GM18505 (cell line): ENCODE results near the gene PTPRN2.
"Not testable (repeated sequence)": the region's sequence is repeated elsewhere in the genome, so short reads cannot be mapped to it uniquely, and the experiment has no call there.

ENCODE experiments used
- ATAC-seq: cut with Tn5 transposase; IDR thresholded peaks from one replicate; pipeline ENCODE4 v1.9.1; 2021; ENCODE audit not compliant: unreplicated experiment
- POLR2A ChIP-seq: IDR thresholded peaks from 4 replicates; pipeline ENCODE4 v1.6.1; 2011; ENCODE audit warnings: borderline replicate concordance; ENCODE audit not compliant: insufficient read depth, insufficient read length; ENCODE audit errors: extremely low read depth

The PTPRN2 gene

DNA sequence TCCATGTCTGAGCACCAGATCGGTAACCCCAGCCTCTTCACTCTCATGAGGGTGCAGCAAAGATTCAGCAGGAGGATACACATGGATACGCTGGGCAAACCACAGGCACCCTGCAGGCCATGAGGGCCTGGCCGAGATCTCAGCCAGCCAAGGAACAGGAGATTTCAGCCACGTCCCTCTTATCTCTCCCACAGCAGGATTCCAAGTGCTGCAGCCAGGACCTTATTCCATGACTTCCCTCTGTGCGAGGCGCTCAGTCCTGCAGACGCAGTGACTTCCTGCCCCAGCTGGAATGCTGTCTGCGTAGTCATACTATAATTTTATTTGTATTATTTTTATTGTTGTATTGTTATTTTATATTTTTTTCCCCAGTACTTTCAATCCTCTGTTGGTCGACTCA lies 66.8 kb downstream of the PTPRN2 start:
- TF ChIP-seq POLR2A: no peak
- ATAC-seq: no peak

DNA sequence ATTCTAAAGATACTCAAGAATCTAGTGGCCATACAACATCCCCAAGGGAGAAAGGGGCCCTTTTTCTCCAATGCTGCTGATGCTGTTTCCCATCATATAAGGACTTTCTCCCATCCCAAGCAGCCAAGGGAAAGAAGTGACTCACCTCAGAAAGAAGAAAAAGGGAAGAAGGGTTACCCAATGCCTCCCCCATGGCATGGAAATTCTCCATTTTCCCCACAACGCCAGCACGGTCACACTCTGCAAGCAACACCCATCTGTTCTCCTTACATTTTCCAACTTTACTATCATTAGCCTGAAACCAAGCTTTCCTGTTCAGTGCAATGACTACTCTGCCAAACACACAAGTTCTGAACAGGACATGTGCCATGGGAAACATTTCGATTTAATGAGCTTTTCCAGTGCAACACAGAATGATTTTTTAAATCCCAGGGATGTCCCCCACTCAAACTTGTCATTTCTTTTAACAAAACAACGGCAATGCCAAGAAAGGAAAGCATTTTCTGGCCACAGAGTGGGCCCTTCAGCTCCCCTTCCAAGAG lies 67.9 kb downstream of the PTPRN2 start:
- ATAC-seq: no peak
- TF ChIP-seq POLR2A: no peak

DNA sequence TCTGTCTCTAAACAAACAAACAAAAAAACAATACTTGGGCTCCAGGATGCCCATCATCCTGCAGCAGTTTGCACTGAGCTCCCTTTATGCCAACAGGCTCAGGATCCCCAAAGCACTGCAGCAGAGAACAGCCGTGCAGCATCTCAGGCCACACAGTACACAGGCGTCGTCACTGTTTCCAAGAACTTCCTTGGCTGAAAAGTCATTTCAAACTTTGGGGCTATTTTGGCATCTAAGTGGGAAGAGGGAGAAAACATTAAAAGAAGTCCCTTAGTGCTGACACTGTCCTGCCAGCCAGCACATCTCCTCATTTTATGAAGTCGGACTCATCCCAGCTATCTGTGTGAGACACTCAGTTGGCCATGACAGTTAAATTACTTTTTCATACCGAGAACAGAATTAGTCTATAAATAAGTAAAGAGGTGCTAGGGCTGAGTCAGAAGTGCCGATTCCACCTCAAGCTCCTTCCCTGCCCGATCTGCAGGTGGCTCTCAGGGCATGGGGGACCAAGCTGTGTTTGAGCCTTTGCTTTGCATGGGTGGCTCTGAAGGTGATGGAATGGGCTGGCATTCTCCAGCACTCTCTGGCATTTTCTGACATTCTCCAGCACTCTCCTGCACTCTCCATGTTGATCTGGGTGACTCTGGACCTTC lies 68.5 kb downstream of the PTPRN2 start:
- no peak for ATAC-seq
- TF ChIP-seq POLR2A: no peak

DNA sequence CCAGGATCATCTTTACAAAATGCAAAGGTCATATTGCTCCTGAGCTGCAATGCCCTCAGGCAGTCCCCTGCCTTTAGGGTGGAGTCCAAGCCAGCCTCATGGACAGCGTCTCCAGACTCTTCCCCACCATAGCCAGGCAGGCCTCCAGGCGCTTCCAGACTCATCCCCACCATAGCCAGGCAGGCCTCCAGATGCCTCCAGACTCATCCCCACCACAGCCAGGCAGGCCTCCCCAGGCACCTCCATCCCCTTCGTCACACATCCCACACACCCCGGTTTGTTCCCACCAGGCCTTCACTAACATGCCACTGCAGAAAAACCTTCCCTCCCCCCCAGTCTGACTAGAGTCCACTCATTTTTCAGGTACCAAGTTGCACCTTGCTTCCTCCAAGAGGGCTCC lies 70.1 kb downstream of the PTPRN2 start:
- no peak for TF ChIP-seq POLR2A
- ATAC-seq: no peak

DNA sequence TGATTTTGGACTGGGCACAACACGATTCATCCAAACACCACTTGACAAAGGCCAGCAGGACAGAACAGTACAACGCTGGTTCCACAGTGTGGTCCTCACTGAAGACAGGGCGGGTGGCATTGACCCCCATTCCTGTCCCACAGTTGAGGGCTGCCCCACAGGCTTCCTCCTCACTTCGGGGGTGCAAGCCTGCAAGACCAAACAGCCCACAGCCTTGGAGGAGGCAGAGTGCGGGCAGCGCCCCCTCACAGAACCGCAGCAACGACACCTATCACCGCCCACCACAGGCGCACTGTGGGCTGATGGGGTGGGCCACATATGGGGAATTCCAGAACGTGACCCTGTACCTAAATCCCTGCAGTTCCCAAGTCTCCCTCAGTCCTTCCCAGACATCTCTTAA lies 70.6 kb downstream of the PTPRN2 start:
- no peak for ATAC-seq

DNA sequence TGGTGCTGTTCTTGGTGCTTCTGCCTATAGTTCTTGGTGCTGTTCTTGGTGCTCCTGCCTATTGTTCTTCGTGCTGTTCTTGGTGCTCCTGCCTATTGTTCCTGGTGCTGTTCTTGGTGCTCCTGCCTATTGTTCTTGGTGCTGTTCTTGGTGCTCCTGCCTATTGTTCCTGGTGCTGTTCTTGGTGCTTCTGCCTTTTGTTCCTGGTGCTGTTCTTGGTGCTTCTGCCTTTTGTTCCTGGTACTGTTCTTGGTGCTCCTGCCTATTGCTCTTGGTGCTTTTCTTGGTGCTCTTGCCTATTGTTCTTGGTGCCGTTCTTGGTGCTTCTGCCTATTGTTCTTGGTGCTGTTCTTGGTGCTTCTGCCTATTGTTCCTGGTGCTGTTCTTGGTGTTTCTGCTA lies 71.1 kb downstream of the PTPRN2 start:
- TF ChIP-seq POLR2A: no peak
- no peak for ATAC-seq

More for the DNA sequence above, 70.6 kb downstream of the PTPRN2 start:
- TF ChIP-seq POLR2A: no peak

DNA sequence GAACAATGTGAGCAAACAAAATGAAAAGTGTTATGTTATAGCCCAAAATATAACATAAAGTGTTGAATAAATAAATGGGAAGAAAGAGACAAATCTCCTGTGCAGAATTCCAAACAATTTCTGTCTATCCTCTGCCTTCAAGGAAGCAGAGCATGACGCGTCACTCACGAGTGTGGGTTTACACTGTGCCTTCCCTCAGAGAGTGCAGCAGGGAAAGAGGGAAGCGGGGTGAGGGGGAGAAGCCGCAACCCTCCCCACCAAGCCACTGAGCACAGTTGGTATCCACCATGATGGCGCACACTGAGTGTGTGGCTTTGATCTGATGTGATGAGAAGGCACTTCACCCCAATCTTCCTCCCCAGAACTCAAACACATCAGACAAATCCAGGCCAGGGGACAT lies 74.8 kb downstream of the PTPRN2 start:
- ATAC-seq: no peak
- no peak for TF ChIP-seq POLR2A

DNA sequence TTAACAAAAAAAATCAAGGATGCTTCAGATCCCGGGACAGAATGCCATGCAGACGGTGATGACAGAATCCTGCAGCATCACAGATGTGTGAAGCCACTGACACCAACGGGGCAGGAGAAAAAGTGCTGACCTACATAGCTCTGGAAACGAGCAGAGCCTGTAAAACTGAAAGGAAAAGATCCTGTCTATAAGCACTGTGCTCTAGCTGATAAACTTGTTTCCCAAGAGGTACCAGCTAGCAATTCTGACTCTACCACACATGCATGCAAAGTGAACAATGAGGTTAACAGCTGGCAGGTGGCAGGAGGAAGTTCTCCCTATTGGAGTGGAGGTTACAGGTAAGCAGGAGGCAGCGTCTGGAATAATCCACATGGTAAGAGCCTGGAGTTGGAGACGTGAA lies 75.6 kb downstream of the PTPRN2 start:
- TF ChIP-seq POLR2A: no peak
- no peak for ATAC-seq

DNA sequence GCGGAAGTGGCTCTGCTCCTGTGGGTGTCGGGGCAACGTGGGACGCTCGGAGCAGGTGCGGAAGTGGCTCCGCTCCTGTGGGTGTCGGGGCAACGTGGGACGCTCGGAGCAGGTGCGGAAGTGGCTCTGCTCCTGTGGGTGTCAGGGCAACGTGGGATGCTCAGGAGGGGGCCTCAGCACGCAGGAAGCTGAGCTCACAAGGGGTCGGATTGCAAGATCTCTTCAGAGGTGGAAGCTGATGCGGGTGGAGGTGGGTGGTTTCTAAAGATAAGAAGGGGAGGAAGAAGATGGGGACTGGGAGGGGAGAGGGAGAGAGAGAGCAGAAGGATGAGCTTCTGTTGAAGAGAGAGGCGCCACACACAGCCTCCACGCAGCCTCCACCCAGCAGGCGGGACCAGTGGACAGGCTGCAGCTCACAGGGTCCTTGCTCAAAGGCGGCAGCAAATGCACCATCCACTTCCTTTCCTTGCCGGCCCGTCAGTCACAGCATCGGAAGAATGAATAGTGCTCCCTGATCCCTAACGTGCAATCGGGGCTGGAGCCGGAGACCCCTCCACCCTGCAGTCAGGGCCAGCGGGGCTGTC lies 78.7 kb downstream of the PTPRN2 start:
- ATAC-seq: no peak
- TF ChIP-seq POLR2A: no peak

DNA sequence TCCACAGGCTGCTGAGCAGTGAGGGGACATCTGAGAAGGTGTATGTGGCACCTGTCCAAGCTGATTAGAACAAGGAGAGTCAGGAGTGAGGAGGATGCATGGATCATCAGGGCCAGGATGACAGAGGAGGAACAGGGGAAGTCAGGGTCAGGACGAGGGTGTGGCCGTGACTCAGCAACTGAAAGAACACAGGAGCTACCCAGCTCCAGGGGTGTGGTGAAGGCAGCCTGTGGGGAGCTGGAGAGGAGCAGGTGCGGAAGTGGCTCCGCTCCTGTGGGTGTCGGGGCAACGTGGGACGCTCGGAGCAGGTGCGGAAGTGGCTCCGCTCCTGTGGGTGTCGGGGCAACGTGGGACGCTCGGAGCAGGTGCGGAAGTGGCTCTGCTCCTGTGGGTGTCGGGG lies 79.3 kb downstream of the PTPRN2 start:
- ATAC-seq: not testable (repeated sequence)

DNA sequence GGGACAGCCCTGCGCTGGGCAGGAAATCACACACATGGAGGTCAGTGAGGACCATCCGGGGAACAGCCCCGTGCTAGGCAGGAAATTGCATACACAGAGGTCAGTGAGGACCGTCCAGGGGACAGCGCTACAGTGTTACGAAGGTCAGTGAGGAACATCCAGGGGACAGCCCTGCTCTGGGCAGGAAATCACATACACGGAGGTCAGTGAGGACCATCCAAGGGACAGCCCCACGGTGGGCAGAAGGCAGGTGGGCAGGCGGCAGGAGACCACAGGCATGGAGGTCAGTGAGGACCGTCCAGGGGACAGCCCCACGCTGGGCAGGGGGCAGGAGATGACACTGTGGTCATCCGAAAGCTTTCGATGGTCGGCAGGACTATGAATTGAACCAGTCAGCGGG lies 79.7 kb downstream of the PTPRN2 start:
- no peak for ATAC-seq
- no peak for TF ChIP-seq POLR2A

DNA sequence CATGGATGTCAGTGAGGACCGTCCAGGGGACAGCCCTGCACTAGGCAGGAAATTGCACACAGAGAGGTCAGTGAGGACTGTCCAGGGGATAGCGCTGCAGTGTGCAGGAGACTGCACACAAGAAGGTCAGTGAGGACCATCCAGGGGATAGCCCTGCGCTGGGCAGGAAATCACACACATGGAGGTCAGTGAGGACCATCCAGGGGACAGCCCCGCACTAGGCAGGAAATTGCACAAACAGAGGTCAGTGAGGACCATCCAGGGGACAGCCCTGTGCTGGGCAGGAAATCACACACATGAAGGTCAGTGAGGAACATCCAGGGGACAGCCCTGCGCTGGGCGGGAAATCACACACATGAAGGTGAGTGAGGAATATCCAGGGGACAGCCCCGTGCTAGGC lies 80.4 kb downstream of the PTPRN2 start:
- ATAC-seq: not testable (repeated sequence)

DNA sequence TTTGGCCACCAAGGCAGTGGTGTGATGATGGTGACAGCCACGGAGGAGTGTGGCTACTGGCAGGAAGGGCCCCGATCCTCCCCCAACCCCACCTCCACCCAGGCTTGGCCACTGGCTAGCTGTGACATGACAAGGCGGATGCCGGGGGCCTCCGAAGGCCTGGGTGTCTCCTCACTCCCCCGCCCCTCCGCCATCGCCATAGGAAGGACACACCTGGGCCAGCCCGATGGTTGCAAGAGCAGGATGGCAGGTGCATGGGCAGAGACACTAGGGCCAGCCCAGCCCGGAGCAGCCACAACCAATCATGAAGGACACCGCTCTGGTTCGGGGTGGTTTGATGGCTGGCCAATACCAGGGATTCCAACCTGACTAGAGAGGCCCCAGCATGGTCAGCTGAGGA lies 81.0 kb downstream of the PTPRN2 start:
- no peak for TF ChIP-seq POLR2A
- no peak for ATAC-seq

DNA sequence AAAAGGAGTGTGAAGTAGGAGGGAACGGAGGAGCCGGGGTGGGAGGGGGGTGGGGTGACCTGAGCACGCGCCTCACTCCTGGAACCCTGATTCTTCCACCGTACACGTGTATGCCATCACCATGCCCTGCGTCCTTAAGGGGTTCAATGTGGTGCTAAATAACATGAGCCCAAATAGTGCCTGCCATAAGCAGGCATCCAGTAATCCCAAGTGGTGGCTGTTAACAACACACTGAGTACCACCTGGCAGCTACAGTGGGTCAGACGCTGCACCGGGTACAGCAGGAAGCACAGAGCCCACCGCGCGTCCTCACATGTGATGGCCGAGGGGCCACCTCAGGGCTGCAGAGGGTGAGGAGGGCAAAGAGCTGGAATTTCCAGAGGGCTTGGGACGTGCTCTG lies 81.9 kb downstream of the PTPRN2 start:
- ATAC-seq: no peak
- no peak for TF ChIP-seq POLR2A

DNA sequence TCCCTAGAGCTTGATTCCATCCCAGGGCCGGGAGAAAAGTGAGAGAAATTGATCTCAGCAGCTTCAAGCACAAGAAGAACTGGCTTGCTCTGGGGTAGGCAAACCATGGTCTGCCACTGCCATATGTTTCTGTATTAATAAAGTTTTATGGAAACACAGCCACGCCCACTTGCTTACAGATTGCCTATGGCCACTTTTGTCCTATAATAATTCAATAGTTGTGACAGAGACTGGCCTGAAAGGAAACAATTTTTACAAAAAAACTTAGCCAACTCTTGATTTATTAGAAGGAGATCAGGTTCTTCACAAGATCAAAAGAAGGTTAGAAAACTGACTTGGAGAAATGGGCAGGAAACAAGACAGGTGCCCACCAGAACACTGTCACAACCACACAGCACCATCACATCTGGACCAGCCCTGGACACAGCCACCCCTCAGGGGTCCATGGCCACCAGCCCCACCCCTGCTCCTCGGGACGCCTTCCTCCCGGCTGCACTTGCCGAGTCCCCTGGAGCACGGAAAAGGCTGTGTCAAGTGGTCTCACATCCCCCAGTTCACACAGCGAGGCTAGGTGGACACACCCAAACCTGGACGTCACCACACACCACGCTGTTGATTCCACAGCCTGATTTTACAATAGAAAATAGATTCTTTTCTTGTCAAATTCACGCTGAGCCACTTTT lies 85.4 kb downstream of the PTPRN2 start:
- TF ChIP-seq POLR2A: no peak
- no peak for ATAC-seq
